HG03432 (cell line): ENCODE data around the gene RBM45.

Source experiments
- ATAC-seq: cut with Tn5 transposase; IDR thresholded peaks from one replicate; pipeline ENCODE4 v1.9.1; 2021; ENCODE audit warnings: mild to moderate bottlenecking, moderate library complexity; ENCODE audit not compliant: unreplicated experiment

The RBM45 gene

GRCh38 chr2:178157574-178157973, 45.3 kb downstream of the RBM45 start:
- ATAC-seq: no peak

DNA sequence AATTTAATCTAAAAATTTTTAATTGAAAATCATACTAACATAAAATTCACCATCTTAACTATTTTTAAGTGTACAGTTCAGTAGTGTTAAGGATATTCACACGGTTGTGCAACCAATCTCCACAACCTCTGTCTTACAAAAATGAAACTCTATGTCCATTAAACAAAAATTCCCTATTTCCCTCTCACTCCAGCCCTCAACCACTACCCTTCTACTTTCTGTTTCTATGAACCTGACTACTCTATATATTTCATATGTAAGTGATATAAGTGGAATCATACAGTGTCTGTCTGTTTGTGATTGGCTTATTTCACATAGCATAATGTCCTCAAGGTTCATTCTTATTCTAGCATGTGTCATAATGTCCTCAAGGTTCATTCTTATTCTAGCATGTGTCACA, 47.7 kb downstream of the RBM45 start:
- ATAC-seq: no peak

- no peak for ATAC-seq
These were observed 48.4 kb downstream of the RBM45 start for GRCh38 chr2:178160601-178161000.

GRCh38 chr2:178163395-178163794, 51.2 kb downstream of the RBM45 start:
- ATAC-seq: peak; percentile 50

DNA sequence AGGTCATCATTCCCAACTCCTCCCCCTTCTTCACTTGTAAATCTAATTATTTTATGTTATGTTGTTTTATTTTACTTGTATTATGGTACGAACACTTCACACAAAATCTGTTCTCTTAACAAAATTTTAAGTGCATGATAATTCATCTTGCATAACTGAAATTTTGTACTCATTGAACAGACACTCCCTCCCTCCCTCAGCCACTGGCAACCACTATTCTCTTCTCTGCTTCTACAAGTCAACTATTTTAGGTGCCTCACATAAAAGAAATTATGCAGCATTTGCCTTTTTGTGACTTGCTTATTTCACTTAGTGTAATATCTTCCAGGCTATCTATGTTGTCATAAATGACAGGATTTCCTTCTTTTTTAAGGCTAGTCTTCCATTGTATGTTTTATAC, 51.7 kb downstream of the RBM45 start:
- no peak for ATAC-seq

- ATAC-seq: no peak
These were observed 61.4 kb downstream of the RBM45 start for GRCh38 chr2:178173657-178174056.

- ATAC-seq: no peak
These were observed 64.9 kb downstream of the RBM45 start for GRCh38 chr2:178177066-178177679.
